Measurements from ENCODE around the gene NR1H3. TPM values are rescaled to one million over a fixed set of nuclear protein-coding genes. Genes with fewer than 3 reads are reported as not detected.
A peak's percentile ranks its signal among the peaks of the same experiment; 100 is the strongest.

NR1H3 gene
- total and polyA plus RNA-seq, 2 experiments from 2014 or later, result 4.9 to 7.2 TPM

- H3K4me1 ChIP-seq (ENCODE audit: insufficient read depth), result peaks cover 30% of the 10 kb centered on the region
- in situ Hi-C loops (cut with MboI), result no loop called here
- no peak overlapping the region for H2AFZ ChIP-seq
- H3K79me2 ChIP-seq (ENCODE audit: insufficient read depth), result peaks cover 28% of the 10 kb centered on the region
- H3K4me3 ChIP-seq, result no peak overlapping the region
- TF ChIP-seq EZH2 (IDR thresholded peaks at IDR 0.05; ENCODE audit: insufficient read depth, poor library complexity, severe bottlenecking), result no peak
- no peak for TF ChIP-seq EZH2phosphoT487 (IDR thresholded peaks at IDR 0.05; ENCODE audit: insufficient read depth, low read depth)
- 85 to 88% methylated on average over 2 of the region's 2 CpGs for WGBS, 2 experiments (ENCODE audit: low coverage in 1 of 2, low lambda C conversion rate in 2 of 2, missing lambda C conversion rate in 2 of 2)
- H3K4me2 ChIP-seq (ENCODE audit: unreplicated experiment), result no peak overlapping the region
- DNase-seq, result no peak
- no peaks in the 10 kb centered on the region for H3K9me2 ChIP-seq (ENCODE audit: insufficient read depth)
- no peaks in the 10 kb centered on the region for H3K9me3 ChIP-seq (ENCODE audit: low read depth)
- peaks cover 14% of the 10 kb centered on the region for H3K36me3 ChIP-seq (ENCODE audit: low read depth)
- H4K20me1 ChIP-seq (ENCODE audit: insufficient read depth), result no peaks in the 10 kb centered on the region
- peaks cover 16% of the 10 kb centered on the region; the same call in 1 of the 2 replicates for H3F3A ChIP-seq (ENCODE audit: insufficient read depth)
- no peak overlapping the region for H3K27ac ChIP-seq
- no peaks in the 10 kb centered on the region for H3K27me3 ChIP-seq (replicated peaks; ENCODE audit: insufficient read depth)
- no peak overlapping the region for H3K9ac ChIP-seq
These were observed 35.1 kb upstream of the NR1H3 start for GRCh38 chr11:47222696-47223095.

- no peaks in the 10 kb centered on the region for H3F3A ChIP-seq (ENCODE audit: insufficient read depth)
- no peak overlapping the region for H3K4me3 ChIP-seq
- peaks cover 11% of the 10 kb centered on the region for H3K4me1 ChIP-seq (ENCODE audit: insufficient read depth)
- H3K4me2 ChIP-seq (ENCODE audit: unreplicated experiment), result no peak overlapping the region
- H3K9me2 ChIP-seq (ENCODE audit: insufficient read depth), result no peaks in the 10 kb centered on the region
- DNase-seq, result no peak
- H3K36me3 ChIP-seq (ENCODE audit: low read depth), result peaks cover 14% of the 10 kb centered on the region
- H2AFZ ChIP-seq, result no peak overlapping the region
- H3K27ac ChIP-seq, result no peak overlapping the region
- H3K9me3 ChIP-seq (ENCODE audit: low read depth), result no peaks in the 10 kb centered on the region
- no peaks in the 10 kb centered on the region for H3K27me3 ChIP-seq (replicated peaks; ENCODE audit: insufficient read depth)
- no peaks in the 10 kb centered on the region for H4K20me1 ChIP-seq (ENCODE audit: insufficient read depth)
- in situ Hi-C loops (cut with MboI), result no loop called here
- peaks cover 9% of the 10 kb centered on the region; the same call in 1 of the 2 replicates for H3K79me2 ChIP-seq (ENCODE audit: insufficient read depth)
- no peak for TF ChIP-seq EZH2 (IDR thresholded peaks at IDR 0.05; ENCODE audit: insufficient read depth, poor library complexity, severe bottlenecking)
- no peak for TF ChIP-seq EZH2phosphoT487 (IDR thresholded peaks at IDR 0.05; ENCODE audit: insufficient read depth, low read depth)
- no peak overlapping the region for H3K9ac ChIP-seq
- 97 to 98% methylated on average over 7 of the region's 7 CpGs for WGBS, 2 experiments (ENCODE audit: low coverage in 1 of 2, low lambda C conversion rate in 2 of 2, missing lambda C conversion rate in 2 of 2)
These were observed 32.0 kb upstream of the NR1H3 start for GRCh38 chr11:47225552-47226400.

GRCh38 chr11:47229161-47229560, 28.6 kb upstream of the NR1H3 start:
- Histone ChIP-seq H3F3A (ENCODE audit: insufficient read depth) (peaks cover 17% of the 10 kb centered on the region), H3K9ac (no peak overlapping the region), H3K4me1 (ENCODE audit: insufficient read depth) (peaks cover 12% of the 10 kb centered on the region), H4K20me1 (ENCODE audit: insufficient read depth) (no peaks in the 10 kb centered on the region), H3K79me2 (ENCODE audit: insufficient read depth) (no peaks in the 10 kb centered on the region; the same call in 1 of the 2 replicates), H2AFZ (no peak overlapping the region), H3K27me3 (replicated peaks; ENCODE audit: insufficient read depth) (no peaks in the 10 kb centered on the region), H3K36me3 (ENCODE audit: low read depth) (peaks cover 11% of the 10 kb centered on the region; the same call in 1 of the 2 replicates), H3K4me2 (ENCODE audit: unreplicated experiment) (no peak overlapping the region), H3K9me3 (ENCODE audit: low read depth) (no peaks in the 10 kb centered on the region), H3K4me3 (no peak overlapping the region), H3K9me2 (ENCODE audit: insufficient read depth) (no peaks in the 10 kb centered on the region), H3K27ac (no peak overlapping the region)
- 95 to 97% methylated on average over 5 to 8 of the region's 8 CpGs for WGBS, 2 experiments (ENCODE audit: low coverage in 1 of 2, low lambda C conversion rate in 2 of 2, missing lambda C conversion rate in 2 of 2)
- in situ Hi-C loops (cut with MboI), result no loop called here
- TF ChIP-seq EZH2phosphoT487 (IDR thresholded peaks at IDR 0.05; ENCODE audit: insufficient read depth, low read depth), result no peak
- TF ChIP-seq EZH2 (IDR thresholded peaks at IDR 0.05; ENCODE audit: insufficient read depth, poor library complexity, severe bottlenecking), result no peak
- DNase-seq, result no peak

- Histone ChIP-seq H3K9me2 (ENCODE audit: insufficient read depth) (no peaks in the 10 kb centered on the region), H3K4me2 (ENCODE audit: unreplicated experiment) (no peak overlapping the region), H3F3A (ENCODE audit: insufficient read depth) (peaks cover 31% of the 10 kb centered on the region), H3K36me3 (ENCODE audit: low read depth) (peaks cover 3% of the 10 kb centered on the region; the same call in 1 of the 2 replicates), H2AFZ (no peak overlapping the region), H4K20me1 (ENCODE audit: insufficient read depth) (no peaks in the 10 kb centered on the region), H3K79me2 (ENCODE audit: insufficient read depth) (no peaks in the 10 kb centered on the region; the same call in 1 of the 2 replicates), H3K27me3 (replicated peaks; ENCODE audit: insufficient read depth) (no peaks in the 10 kb centered on the region), H3K9me3 (ENCODE audit: low read depth) (no peaks in the 10 kb centered on the region), H3K9ac (no peak overlapping the region), H3K4me1 (ENCODE audit: insufficient read depth) (peaks cover 26% of the 10 kb centered on the region), H3K4me3 (no peak overlapping the region), H3K27ac (peak overlapping the region; percentile 83; the same call in 1 of the 2 replicates)
- TF ChIP-seq EZH2phosphoT487 (IDR thresholded peaks at IDR 0.05; ENCODE audit: insufficient read depth, low read depth) (no peak), EZH2 (IDR thresholded peaks at IDR 0.05; ENCODE audit: insufficient read depth, poor library complexity, severe bottlenecking) (no peak)
- 82% methylated on average over 4 of the region's 4 CpGs for WGBS, 2 experiments (ENCODE audit: low coverage in 1 of 2, low lambda C conversion rate in 2 of 2, missing lambda C conversion rate in 2 of 2)
- in situ Hi-C loops (cut with MboI), result no loop called here
- no peak for DNase-seq
These were observed 24.7 kb upstream of the NR1H3 start for GRCh38 chr11:47233051-47233450.

Measured in GM23248 (cell line).